HG03460 (cell line): ENCODE results near the gene SLC6A18.

Experiments
- ATAC-seq: cut with Tn5 transposase; IDR thresholded peaks from one replicate; pipeline ENCODE4 v1.9.1; 2021; ENCODE audit not compliant: unreplicated experiment

The SLC6A18 gene

GRCh38 chr5:1225081-1225480 is at the start of gene SLC6A18:
Gene SLC6A18, plus strand, starts transcription at chr5:1225381. Its CDS starts 97 bp downstream, at chr5:1225478.
- no peak for ATAC-seq

GRCh38 chr5:1175801-1176472 is 49.2 kb upstream of the SLC6A18 start:
- ATAC-seq, result no peak

DNA sequence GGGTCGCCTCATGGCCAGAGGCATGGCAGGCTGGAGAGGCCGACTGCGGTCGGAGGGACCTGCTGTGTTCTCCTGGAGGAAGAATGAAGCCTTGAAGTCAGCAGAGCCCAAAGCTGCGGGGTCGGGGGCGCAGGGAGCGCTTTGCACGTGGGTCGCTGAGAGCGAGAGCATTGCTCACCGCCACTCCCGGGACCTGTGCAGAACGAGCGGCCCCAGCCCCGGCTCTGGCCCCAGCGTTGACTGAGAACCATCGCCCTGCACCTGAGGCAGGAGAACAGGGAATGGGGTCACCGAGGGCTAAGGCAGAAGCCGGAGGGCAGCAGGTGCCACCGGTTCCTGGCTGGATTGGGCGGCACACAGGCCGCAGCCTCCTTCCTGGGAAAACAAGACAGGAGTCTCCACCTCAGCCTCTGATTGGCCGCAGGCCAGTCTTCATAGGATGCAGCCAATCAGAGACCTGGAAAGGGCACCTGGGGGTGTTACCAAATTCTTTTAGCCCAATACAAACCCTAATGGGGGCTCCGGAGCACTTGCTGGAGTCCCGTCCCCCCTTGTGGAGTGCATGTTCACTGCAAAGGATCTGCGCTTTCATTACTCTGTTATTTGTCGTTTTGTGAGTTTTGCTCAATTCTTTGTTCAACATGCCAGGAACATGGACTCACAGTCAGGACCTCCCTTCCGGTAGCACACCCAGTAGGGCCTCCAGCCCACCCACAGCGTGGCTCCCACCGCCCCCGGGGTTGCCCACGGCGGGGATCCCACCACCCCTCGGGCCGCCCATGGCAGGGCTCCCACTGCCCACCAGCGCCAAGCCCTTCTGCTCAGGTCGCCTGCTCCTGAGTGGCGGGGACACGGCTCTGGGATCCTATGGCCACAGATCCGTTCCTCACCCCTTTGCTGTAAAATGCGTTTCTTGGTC is 48.4 kb upstream of the SLC6A18 start:
- no peak for ATAC-seq

DNA sequence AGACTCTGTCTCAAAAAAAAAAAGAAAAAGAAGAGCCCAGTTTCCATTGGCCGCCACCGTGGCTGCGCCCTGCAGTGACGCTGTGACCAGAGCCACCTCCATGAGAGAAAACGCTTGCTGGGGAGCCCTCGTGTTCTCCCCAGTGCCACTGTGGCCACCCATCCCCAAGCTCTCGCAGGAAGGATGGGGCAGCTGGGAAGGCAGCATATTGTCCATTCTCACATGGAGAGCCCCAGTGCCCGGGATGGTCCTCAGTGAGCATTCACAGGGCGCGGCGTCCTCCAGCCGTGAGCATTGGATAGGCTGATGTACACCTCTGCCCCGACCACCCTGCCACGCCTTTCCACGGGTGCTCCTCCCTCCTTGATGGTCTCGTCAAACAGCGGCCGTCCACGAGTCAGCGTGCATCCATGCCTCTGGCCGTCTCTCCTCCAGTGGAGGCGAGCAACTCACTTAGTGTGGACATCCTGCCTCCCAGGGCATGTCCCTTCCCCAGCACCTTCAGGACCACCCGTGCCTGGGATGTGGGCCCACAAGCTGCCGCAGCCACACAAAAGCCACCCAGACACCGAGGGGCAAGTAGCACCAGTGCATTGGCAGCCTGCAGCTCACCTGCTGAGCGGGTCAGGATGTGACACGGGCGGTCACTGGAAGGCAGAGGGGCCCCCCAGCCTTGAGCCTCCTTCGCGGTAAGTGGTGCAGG is 47.2 kb upstream of the SLC6A18 start:
- ATAC-seq, result no peak

GRCh38 chr5:1178529-1179382 is 46.4 kb upstream of the SLC6A18 start:
- no peak for ATAC-seq

DNA sequence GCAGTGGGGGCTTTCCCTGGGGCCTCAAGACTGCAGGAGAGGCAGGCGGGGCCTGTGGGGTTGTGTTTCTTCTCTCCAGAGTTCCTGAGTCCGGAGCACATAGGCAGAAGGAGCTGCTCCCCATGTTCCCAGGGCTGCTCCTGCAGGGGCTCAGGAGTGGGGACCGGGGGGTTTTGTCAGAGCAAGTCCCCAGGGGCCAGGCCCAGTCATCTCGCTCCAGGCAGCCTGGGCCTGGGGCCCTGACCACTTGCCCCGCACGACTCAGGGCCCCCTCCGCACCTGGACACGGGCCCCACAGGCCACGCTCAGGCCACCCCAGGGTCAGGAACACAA is 45.8 kb upstream of the SLC6A18 start:
- no peak for ATAC-seq

GRCh38 chr5:1180096-1180495 is 45.1 kb upstream of the SLC6A18 start:
- ATAC-seq, result no peak

DNA sequence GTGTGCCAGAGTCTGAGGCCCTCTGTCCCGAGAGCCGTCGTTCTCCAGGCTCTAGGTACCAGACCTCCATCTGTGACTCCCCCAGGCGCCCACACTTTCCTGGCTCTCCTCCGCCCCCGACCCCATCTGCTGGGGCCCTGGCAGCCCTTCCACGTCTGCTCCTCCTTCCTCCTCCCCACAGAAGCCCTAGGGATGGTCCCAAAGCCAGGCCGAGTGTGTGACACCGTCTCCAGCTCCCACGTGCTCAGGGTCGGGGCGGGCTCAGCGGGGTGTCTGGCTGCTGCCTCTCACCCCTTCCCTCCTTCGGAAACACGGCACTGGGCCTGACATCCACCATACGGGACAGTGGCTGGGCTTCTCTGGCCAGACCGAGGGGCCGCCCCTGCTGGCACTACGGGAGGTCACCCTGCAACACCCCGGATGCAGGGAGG is 44.3 kb upstream of the SLC6A18 start:
- ATAC-seq, result no peak

GRCh38 chr5:1181451-1182359 is 43.5 kb upstream of the SLC6A18 start:
- no peak for ATAC-seq

DNA sequence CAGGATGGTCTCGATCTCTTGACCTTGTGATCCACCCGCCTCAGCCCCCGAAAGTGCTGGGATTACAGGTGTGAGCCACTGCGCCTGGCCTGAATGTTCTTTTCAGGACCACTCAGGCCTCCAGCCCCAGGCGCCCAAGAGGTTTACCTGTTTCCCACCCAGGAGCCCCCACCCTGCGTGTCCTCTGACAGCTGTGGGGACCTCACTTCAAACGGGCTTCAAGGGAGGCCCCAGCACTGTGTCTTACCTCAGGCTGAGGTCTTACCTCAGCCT is 42.9 kb upstream of the SLC6A18 start:
- ATAC-seq, result no peak

GRCh38 chr5:1182633-1183423 is 42.4 kb upstream of the SLC6A18 start:
- no peak for ATAC-seq

DNA sequence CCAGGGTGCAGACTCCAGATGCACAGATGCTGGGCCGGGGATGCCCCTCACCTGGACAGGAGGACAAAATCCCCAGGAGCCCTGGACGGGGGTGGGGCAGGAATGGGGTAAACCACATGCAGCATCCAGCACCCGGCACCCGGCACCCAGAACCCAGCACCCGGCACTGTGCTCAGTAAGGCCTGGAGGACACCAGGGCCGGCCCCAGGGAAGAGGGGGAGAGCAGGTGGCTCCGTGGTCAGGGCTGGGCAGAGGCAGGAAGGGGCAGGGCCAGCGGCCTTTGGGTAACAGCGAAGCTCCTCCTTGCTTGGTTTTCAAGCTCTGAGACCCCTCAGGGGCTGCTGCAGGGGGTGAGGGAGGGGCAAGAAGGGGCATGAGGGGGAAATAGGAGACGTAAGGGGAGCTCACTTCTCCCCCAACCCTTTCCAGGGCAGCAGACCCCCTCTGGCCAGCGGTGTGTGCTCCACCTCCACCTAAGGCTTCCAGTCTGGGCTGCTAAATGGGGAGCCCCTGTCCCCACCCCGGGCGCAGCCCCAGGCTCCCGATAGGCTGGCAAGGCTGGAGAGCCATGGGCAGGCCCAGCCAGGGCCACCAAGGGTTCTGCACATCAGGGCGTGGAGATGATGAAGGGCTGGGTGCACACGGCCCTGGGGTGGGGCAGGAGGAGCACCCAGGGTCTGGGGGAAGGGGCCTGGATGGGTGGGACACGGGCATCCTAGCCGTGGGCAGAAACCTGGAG is 41.6 kb upstream of the SLC6A18 start:
- ATAC-seq, result no peak

- no peak for ATAC-seq
These were observed 41.1 kb upstream of the SLC6A18 start for GRCh38 chr5:1184163-1184470.

DNA sequence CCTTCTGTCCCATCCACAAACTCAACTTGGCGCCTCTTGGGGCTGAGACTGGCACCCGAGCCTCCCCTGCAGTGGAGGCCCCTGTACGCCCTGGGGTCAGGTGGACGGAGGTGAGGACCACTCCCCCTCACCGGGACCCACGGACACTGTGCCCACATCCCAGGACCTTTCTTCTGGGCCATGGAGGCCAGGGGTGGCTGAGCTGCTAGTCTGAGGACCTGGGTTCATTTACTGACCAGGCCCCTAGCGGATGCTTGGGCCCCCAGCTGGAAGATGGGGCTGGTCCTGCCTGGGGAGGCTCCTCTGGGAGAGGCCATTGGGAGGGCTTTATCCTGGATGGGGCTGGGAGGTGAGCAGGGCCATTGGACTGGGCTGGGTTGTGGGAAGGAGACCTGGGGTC is 40.7 kb upstream of the SLC6A18 start:
- no peak for ATAC-seq

GRCh38 chr5:1185038-1185627 is 40.0 kb upstream of the SLC6A18 start:
- no peak for ATAC-seq

GRCh38 chr5:1185629-1186350 is 39.4 kb upstream of the SLC6A18 start:
- no peak for ATAC-seq

DNA sequence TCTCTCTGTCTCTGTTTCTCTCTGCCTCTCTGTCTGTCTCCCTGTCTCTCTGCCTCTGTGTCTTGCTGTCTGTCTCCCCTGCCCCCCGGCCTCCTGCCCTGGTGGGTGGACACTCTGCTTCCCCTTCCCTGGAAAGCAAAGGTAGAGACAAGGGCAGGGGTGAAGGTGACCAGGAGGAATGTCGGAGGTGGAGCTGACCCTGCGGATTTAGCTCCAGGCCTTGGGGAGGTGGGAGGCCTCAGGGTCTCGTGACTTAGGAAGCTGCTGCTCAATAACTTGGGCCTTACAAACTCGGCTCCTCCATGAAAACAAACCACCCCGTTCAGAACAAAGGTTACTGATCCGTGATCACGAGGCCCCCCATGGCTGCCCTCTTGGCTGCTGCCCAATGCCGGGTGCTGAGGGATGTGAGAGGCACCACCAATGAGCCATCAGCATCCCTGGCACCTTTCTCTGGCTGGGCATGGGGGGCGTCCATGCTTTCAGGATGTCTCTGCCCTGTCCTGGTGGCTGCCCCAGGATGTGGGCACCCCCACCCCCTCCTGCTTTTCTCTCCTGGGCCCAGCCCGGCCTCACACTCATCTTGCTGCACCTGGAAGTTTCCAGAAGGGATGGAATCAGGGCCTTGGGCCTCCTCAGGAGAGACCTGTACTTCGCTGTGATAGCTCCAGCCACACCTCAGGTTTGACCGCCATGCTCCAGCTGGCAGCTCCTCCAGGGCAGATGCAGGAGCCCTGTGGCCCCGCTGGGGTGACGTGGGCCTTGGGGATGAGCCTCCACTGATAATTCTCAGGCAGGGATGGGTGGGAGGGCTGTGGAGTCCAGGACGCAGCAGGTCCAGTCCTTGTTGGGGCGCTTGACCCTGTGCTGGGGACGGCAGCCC is 38.6 kb upstream of the SLC6A18 start:
- ATAC-seq, result no peak
